Thyroid gland (tissue), 4 donors: ENCODE data around the gene UVSSA.

Experiments
- POLR2A ChIP-seq, 2 donors: fragments of 450-650 bp; IDR thresholded peaks; one replicate each; pipeline ENCODE4 v1.6.1; 2017; ENCODE audit warnings: antibody characterized with exemption in 2 of 2, mild to moderate bottlenecking in 2 of 2, moderate library complexity in 1 of 2
- TF ChIP-seq, protein P1 (sequence below), 6 experiments: fragments of 200-600 bp in 3 of 6; fragments of 450-650 bp in 3 of 6; sonication (generic) in 3 of 6; IDR thresholded peaks; one replicate each; pipeline ENCODE4 v1.5.1; 2016 to 2019; ENCODE audit warnings: antibody characterized with exemption in 6 of 6, mild to moderate bottlenecking in 2 of 6, inconsistent platforms in 1 of 6, moderate library complexity in 1 of 6

DNA sequence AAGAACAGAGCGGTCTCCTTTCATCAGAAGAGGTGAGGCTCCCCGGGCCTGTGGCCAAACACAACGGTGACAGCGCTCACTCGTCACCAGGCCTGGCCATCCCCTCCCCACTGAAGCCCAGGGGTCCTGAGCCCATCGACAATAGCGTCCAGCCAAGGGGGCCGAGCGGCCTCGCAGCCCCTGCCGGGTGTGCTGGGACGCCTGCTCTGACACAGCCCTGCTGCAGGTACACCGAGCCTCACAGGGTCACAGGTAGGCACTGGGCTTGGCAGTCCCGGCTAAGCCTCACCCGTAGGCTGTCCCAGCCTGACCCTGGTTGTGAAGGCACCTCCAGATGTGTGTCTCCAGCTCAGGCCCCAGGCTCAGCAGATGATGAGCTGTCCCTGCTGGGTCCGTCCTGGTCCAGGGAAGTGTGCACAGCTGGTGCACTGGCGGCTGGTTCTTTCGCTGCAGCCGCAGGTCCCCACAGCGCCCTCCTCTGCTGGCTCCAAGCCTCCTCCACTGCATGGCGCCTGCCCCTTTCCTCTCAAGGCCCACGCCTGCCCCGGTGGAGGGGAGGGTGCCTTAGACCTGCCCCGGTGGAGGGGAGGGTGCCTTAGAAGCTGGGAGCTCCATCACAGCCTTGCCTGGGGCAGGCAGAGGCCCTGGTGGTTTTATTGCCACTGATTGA is 21.5 kb downstream of the UVSSA start:
- no peak for TF ChIP-seq POLR2A (IDR thresholded peaks at IDR 0.05)
- TF ChIP-seq, protein P1, sequence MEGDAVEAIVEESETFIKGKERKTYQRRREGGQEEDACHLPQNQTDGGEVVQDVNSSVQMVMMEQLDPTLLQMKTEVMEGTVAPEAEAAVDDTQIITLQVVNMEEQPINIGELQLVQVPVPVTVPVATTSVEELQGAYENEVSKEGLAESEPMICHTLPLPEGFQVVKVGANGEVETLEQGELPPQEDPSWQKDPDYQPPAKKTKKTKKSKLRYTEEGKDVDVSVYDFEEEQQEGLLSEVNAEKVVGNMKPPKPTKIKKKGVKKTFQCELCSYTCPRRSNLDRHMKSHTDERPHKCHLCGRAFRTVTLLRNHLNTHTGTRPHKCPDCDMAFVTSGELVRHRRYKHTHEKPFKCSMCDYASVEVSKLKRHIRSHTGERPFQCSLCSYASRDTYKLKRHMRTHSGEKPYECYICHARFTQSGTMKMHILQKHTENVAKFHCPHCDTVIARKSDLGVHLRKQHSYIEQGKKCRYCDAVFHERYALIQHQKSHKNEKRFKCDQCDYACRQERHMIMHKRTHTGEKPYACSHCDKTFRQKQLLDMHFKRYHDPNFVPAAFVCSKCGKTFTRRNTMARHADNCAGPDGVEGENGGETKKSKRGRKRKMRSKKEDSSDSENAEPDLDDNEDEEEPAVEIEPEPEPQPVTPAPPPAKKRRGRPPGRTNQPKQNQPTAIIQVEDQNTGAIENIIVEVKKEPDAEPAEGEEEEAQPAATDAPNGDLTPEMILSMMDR (IDR thresholded peaks at IDR 0.05) = no peak
